ENCODE data around the gene RPL7L1. TPM values are rescaled to one million over a fixed set of nuclear protein-coding genes. Genes with fewer than 3 reads are reported as not detected.
A peak's percentile ranks its signal among the peaks of the same experiment; 100 is the strongest.
"Not testable (repeated sequence)": the region's sequence is repeated elsewhere in the genome, so short reads cannot be mapped to it uniquely, and the experiment has no call there.

RPL7L1 gene
- total RNA-seq, 1 donor from 2014 or later = 82.2 TPM

- peak; percentile 94 for DNase-seq (ENCODE audit: low spot score)
These were observed 11.1 kb downstream of the RPL7L1 start for GRCh38 chr6:42890311-42891198.

GRCh38 chr6:42891199-42891722, 11.8 kb downstream of the RPL7L1 start:
- DNase-seq (ENCODE audit: low spot score) = no peak

GRCh38 chr6:42894041-42894828, 14.8 kb downstream of the RPL7L1 start:
- DNase-seq (ENCODE audit: low spot score) = not testable (repeated sequence)

GRCh38 chr6:42896178-42896719, 16.8 kb downstream of the RPL7L1 start:
- no peak for DNase-seq (ENCODE audit: low spot score)

- no peak for DNase-seq (ENCODE audit: low spot score)
These were observed 19.5 kb downstream of the RPL7L1 start for GRCh38 chr6:42898891-42899361.

GRCh38 chr6:42899871-42900270, 20.5 kb downstream of the RPL7L1 start:
- no peak for DNase-seq (ENCODE audit: low spot score)

- DNase-seq (ENCODE audit: low spot score) = no peak
These were observed 22.1 kb downstream of the RPL7L1 start for GRCh38 chr6:42901538-42901957.

GRCh38 chr6:42902429-42903263, 23.2 kb downstream of the RPL7L1 start:
- not testable (repeated sequence) for DNase-seq (ENCODE audit: low spot score)

GRCh38 chr6:42904467-42904866, 25.1 kb downstream of the RPL7L1 start:
- no peak for DNase-seq (ENCODE audit: low spot score)

- DNase-seq (ENCODE audit: low spot score) = no peak
These were observed 27.9 kb downstream of the RPL7L1 start for GRCh38 chr6:42907336-42907735.

GRCh38 chr6:42909835-42910234, 30.4 kb downstream of the RPL7L1 start:
- no peak for DNase-seq (ENCODE audit: low spot score)

- no peak for DNase-seq (ENCODE audit: low spot score)
These were observed 32.0 kb downstream of the RPL7L1 start for GRCh38 chr6:42911171-42912021.

- DNase-seq (ENCODE audit: low spot score) = no peak
These were observed 35.1 kb downstream of the RPL7L1 start for GRCh38 chr6:42914546-42914945.

GRCh38 chr6:42915732-42916131, 36.3 kb downstream of the RPL7L1 start, which contains the start of gene PTCRA:
TSS of gene PTCRA (plus strand) at chr6:42916053. CDS start at chr6:42916070, 17 bp downstream.
- DNase-seq (ENCODE audit: low spot score) = no peak

GRCh38 chr6:42916288-42916687, 36.9 kb downstream of the RPL7L1 start:
- DNase-seq (ENCODE audit: low spot score) = no peak

- DNase-seq (ENCODE audit: low spot score) = no peak
These were observed 42.4 kb downstream of the RPL7L1 start for GRCh38 chr6:42921801-42922200.

GRCh38 chr6:42923666-42924065, 44.2 kb downstream of the RPL7L1 start:
- DNase-seq (ENCODE audit: low spot score) = no peak

GRCh38 chr6:42925248-42925857, 45.9 kb downstream of the RPL7L1 start:
- DNase-seq (ENCODE audit: low spot score) = no peak
